ENCODE measurements around the gene GALNT10. TPM values are rescaled to one million over a fixed set of nuclear protein-coding genes. Genes with fewer than 3 reads are reported as not detected.

GALNT10 gene
- total and polyA plus RNA-seq, 2 of the 8 experiments (the other 6 are each of a cell fraction or from before 2014, with no cell fraction given) = 4.6 to 15.5 TPM

DNA sequence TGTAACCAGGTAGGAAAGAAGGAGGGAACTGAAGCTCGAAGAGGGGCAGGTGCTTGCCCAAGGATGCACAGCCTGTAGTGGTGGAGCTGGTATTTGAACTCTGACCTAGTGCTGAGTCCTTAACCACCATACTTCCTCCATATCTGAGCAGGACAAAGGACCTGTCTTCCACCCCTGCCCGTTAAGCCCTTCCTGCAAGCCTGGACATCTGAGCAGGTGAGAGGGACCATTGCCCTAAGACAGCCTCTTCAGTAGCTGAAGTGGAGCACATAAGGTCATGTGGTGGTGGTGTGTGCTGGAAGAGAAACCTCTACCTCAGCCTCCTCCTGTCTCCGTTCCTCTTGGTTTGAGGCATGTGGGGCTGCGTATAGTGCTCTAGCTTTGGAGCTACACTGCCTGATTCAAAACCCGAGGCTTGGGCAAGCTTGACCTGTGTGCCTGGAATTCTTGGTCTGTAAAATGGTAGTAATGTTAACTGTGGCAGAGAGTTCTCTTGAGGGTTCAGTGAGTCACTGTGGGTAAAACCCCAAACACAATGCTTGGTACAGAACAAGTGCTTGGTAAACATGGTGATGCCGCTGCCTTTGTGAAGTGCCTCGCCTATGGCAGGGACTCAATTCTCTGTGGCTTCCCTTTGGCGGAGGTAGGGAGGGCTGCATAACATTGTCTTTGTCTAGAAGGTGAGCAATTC, 7.4 kb downstream of the GALNT10 start (continued):
- no peak for TF ChIP-seq CBX5 (IDR thresholded peaks at IDR 0.05; ENCODE audit: low read depth, low read length)
- no peak for TF ChIP-seq KDM1A (IDR thresholded peaks at IDR 0.05; ENCODE audit: borderline replicate concordance, low read length)
- TF ChIP-seq, protein P1, sequence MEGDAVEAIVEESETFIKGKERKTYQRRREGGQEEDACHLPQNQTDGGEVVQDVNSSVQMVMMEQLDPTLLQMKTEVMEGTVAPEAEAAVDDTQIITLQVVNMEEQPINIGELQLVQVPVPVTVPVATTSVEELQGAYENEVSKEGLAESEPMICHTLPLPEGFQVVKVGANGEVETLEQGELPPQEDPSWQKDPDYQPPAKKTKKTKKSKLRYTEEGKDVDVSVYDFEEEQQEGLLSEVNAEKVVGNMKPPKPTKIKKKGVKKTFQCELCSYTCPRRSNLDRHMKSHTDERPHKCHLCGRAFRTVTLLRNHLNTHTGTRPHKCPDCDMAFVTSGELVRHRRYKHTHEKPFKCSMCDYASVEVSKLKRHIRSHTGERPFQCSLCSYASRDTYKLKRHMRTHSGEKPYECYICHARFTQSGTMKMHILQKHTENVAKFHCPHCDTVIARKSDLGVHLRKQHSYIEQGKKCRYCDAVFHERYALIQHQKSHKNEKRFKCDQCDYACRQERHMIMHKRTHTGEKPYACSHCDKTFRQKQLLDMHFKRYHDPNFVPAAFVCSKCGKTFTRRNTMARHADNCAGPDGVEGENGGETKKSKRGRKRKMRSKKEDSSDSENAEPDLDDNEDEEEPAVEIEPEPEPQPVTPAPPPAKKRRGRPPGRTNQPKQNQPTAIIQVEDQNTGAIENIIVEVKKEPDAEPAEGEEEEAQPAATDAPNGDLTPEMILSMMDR (IDR thresholded peaks at IDR 0.05; ENCODE audit: control extremely low read depth in 1 of 3, insufficient read depth in 1 of 3, low read depth in 1 of 3, low read length in 3 of 3) = no peak
- TF ChIP-seq SIX5 (IDR thresholded peaks at IDR 0.05; ENCODE audit: low read depth, low read length) = no peak
- TF ChIP-seq TAF7 (optimal IDR thresholded peaks at IDR 0.05; ENCODE audit: borderline replicate concordance, low read depth, low read length) = no peak
- no peak for TF ChIP-seq TEAD4 (IDR thresholded peaks at IDR 0.05; ENCODE audit: low read depth, low read length)
- TF ChIP-seq EZH2 (IDR thresholded peaks at IDR 0.05; ENCODE audit: low read depth, low read length, severe bottlenecking) = no peak
